GM18505 (cell line): ENCODE results near the gene SCNN1B.

ENCODE experiments used
- ATAC-seq: cut with Tn5 transposase; IDR thresholded peaks from one replicate; pipeline ENCODE4 v1.9.1; 2021; ENCODE audit not compliant: unreplicated experiment
- POLR2A ChIP-seq: IDR thresholded peaks from 4 replicates; pipeline ENCODE4 v1.6.1; 2011; ENCODE audit warnings: borderline replicate concordance; ENCODE audit not compliant: insufficient read depth, insufficient read length; ENCODE audit errors: extremely low read depth

The SCNN1B gene

GRCh38 chr16:23318639-23319038, 16.5 kb downstream of the SCNN1B start:
- no peak for ATAC-seq
- no peak for TF ChIP-seq POLR2A

- no peak for TF ChIP-seq POLR2A
These were observed 17.9 kb downstream of the SCNN1B start for GRCh38 chr16:23319861-23320615.

GRCh38 chr16:23320693-23321092, 18.6 kb downstream of the SCNN1B start:
- TF ChIP-seq POLR2A = no peak
- ATAC-seq = no peak

More at GRCh38 chr16:23319861-23320615, 17.9 kb downstream of the SCNN1B start:
- no peak for ATAC-seq

- ATAC-seq = no peak
- no peak for TF ChIP-seq POLR2A
These were observed 19.2 kb downstream of the SCNN1B start for GRCh38 chr16:23321206-23321875.

GRCh38 chr16:23323224-23324030, 21.3 kb downstream of the SCNN1B start:
- TF ChIP-seq POLR2A = no peak
- no peak for ATAC-seq

- TF ChIP-seq POLR2A = no peak
- ATAC-seq = no peak
These were observed 22.6 kb downstream of the SCNN1B start for GRCh38 chr16:23324727-23325126.

GRCh38 chr16:23327836-23328235, 25.7 kb downstream of the SCNN1B start:
- no peak for ATAC-seq
- no peak for TF ChIP-seq POLR2A

- no peak for TF ChIP-seq POLR2A
- no peak for ATAC-seq
These were observed 28.1 kb downstream of the SCNN1B start for GRCh38 chr16:23330161-23330560.

GRCh38 chr16:23330583-23331249, 28.6 kb downstream of the SCNN1B start:
- TF ChIP-seq POLR2A = no peak

GRCh38 chr16:23333034-23333579, 31.0 kb downstream of the SCNN1B start:
- no peak for ATAC-seq
- no peak for TF ChIP-seq POLR2A

More at GRCh38 chr16:23330583-23331249, 28.6 kb downstream of the SCNN1B start:
- no peak for ATAC-seq

GRCh38 chr16:23333831-23334456, 31.8 kb downstream of the SCNN1B start:
- no peak for TF ChIP-seq POLR2A
- no peak for ATAC-seq

- TF ChIP-seq POLR2A = no peak
- peak; percentile 36 for ATAC-seq
These were observed 32.4 kb downstream of the SCNN1B start for GRCh38 chr16:23334457-23334853.
